Eye (tissue), 1 donor: ENCODE results near the gene DRC7.
"Not testable (repeated sequence)": the region's sequence is repeated elsewhere in the genome, so short reads cannot be mapped to it uniquely, and the experiment has no call there.

Experiments used
- DNase-seq: peaks from one replicate; pipeline ENCODE4 v3.0.0-alpha.2; 2015

DRC7 gene

GRCh38 chr16:57721356-57722209 lies 27.0 kb downstream of the DRC7 start:
- no peak for DNase-seq

GRCh38 chr16:57722210-57722499 lies 27.5 kb downstream of the DRC7 start:
- no peak for DNase-seq

- no peak for DNase-seq
Measured at GRCh38 chr16:57722651-57723050, 28.0 kb downstream of the DRC7 start.

- no peak for DNase-seq
Measured at GRCh38 chr16:57723170-57723569, 28.6 kb downstream of the DRC7 start.

- no peak for DNase-seq
Measured at GRCh38 chr16:57724531-57724930, 29.9 kb downstream of the DRC7 start.

- DNase-seq, result no peak
Measured at GRCh38 chr16:57725151-57725550, 30.5 kb downstream of the DRC7 start.

GRCh38 chr16:57725554-57725953 lies 30.9 kb downstream of the DRC7 start:
- DNase-seq, result no peak

- DNase-seq, result no peak
Measured at GRCh38 chr16:57725976-57726375, 31.4 kb downstream of the DRC7 start.

- DNase-seq, result no peak
Measured at GRCh38 chr16:57726433-57726947, 31.9 kb downstream of the DRC7 start.

- DNase-seq, result no peak
Measured at GRCh38 chr16:57727610-57728009, 33.0 kb downstream of the DRC7 start.

GRCh38 chr16:57728336-57729181 lies 34.0 kb downstream of the DRC7 start:
- no peak for DNase-seq

GRCh38 chr16:57729182-57729484 lies 34.5 kb downstream of the DRC7 start:
- DNase-seq, result no peak

GRCh38 chr16:57729852-57730251 lies 35.2 kb downstream of the DRC7 start:
- DNase-seq, result not testable (repeated sequence)

- no peak for DNase-seq
Measured at GRCh38 chr16:57730771-57731730, 36.4 kb downstream of the DRC7 start.

GRCh38 chr16:57732037-57732436 lies 37.4 kb downstream of the DRC7 start:
- no peak for DNase-seq

- no peak for DNase-seq
Measured at GRCh38 chr16:57732714-57733113, 38.1 kb downstream of the DRC7 start.

- no peak for DNase-seq
Measured at GRCh38 chr16:57734308-57734924, 39.8 kb downstream of the DRC7 start.

GRCh38 chr16:57734925-57735754 lies 40.5 kb downstream of the DRC7 start:
- peak; percentile 100 for DNase-seq

- peak; percentile 76 for DNase-seq
Measured at GRCh38 chr16:57735755-57736418, 41.3 kb downstream of the DRC7 start, which contains the start of gene KATNB1. TSS of gene KATNB1 (plus strand) at chr16:57735770. CDS start at chr16:57737244, 1,474 bp downstream.

GRCh38 chr16:57736419-57737351 lies 42.1 kb downstream of the DRC7 start:
- DNase-seq, result peak; percentile 80
